Measurements from ENCODE around the gene CTCFL. TPM values are rescaled to one million over a fixed set of nuclear protein-coding genes. Genes with fewer than 3 reads are reported as not detected.

Gene CTCFL
- total RNA-seq, 3 donors from 2014 or later: 0.11 to 0.27 (median 0.15) TPM

- Mint-ChIP-seq H3K36me3 (ENCODE audit: insufficient read depth) (no peaks in the 10 kb centered on the region), H3K27me3 (ENCODE audit: low read depth) (peaks cover 12% of the 10 kb centered on the region), H3K9me3 (no peaks in the 10 kb centered on the region), H3K4me3 (no peak overlapping the region), H3K4me1 (ENCODE audit: low read depth) (no peaks in the 10 kb centered on the region)
- DNase-seq (no peak), ATAC-seq (no peak)
Measured at GRCh38 chr20:57548177-57549058, 23.5 kb upstream of the CTCFL start.

- no peaks in the 10 kb centered on the region for H3K36me3 Mint-ChIP-seq (ENCODE audit: insufficient read depth)
- DNase-seq (no peak), ATAC-seq (peak; percentile 43 to 45)
- H3K9me3 Mint-ChIP-seq: no peaks in the 10 kb centered on the region
- H3K4me1 Mint-ChIP-seq (ENCODE audit: low read depth): no peaks in the 10 kb centered on the region
- peaks cover 15% of the 10 kb centered on the region for H3K27me3 Mint-ChIP-seq (ENCODE audit: low read depth)
- no peak overlapping the region for H3K4me3 Mint-ChIP-seq
Measured at GRCh38 chr20:57546956-57547649, 22.2 kb upstream of the CTCFL start.

- DNase-seq: no peak
- H3K4me1 Mint-ChIP-seq (ENCODE audit: low read depth): no peaks in the 10 kb centered on the region
- no peaks in the 10 kb centered on the region for H3K36me3 Mint-ChIP-seq (ENCODE audit: insufficient read depth)
- no peaks in the 10 kb centered on the region for H3K9me3 Mint-ChIP-seq
- ATAC-seq: no peak
- no peak overlapping the region for H3K4me3 Mint-ChIP-seq
- peaks cover 15% of the 10 kb centered on the region for H3K27me3 Mint-ChIP-seq (ENCODE audit: low read depth)
Measured at GRCh38 chr20:57545927-57546662, 21.2 kb upstream of the CTCFL start.

- no peaks in the 10 kb centered on the region for H3K36me3 Mint-ChIP-seq (ENCODE audit: insufficient read depth)
- H3K27me3 Mint-ChIP-seq (ENCODE audit: low read depth): peaks cover 15% of the 10 kb centered on the region
- no peaks in the 10 kb centered on the region for H3K9me3 Mint-ChIP-seq
- H3K4me3 Mint-ChIP-seq: no peak overlapping the region
- ATAC-seq: peak; percentile 43 to 52
- H3K4me1 Mint-ChIP-seq (ENCODE audit: low read depth): no peaks in the 10 kb centered on the region
- no peak for DNase-seq
Measured at GRCh38 chr20:57544838-57545564, 20.1 kb upstream of the CTCFL start.

- peaks cover 17% of the 10 kb centered on the region for H3K27me3 Mint-ChIP-seq (ENCODE audit: low read depth)
- no peak overlapping the region for H3K4me3 Mint-ChIP-seq
- H3K4me1 Mint-ChIP-seq (ENCODE audit: low read depth): no peaks in the 10 kb centered on the region
- DNase-seq (no peak), ATAC-seq (no peak)
- H3K36me3 Mint-ChIP-seq (ENCODE audit: insufficient read depth): no peaks in the 10 kb centered on the region
- peaks cover 3% of the 10 kb centered on the region for H3K9me3 Mint-ChIP-seq
Measured at GRCh38 chr20:57543754-57544153, 18.8 kb upstream of the CTCFL start.

- Mint-ChIP-seq H3K4me3 (no peak overlapping the region), H3K4me1 (ENCODE audit: low read depth) (no peaks in the 10 kb centered on the region), H3K9me3 (peaks cover 3% of the 10 kb centered on the region), H3K27me3 (ENCODE audit: low read depth) (peaks cover 12% of the 10 kb centered on the region), H3K36me3 (ENCODE audit: insufficient read depth) (no peaks in the 10 kb centered on the region)
- DNase-seq: no peak
- no peak for ATAC-seq
Measured at GRCh38 chr20:57540890-57541580, 16.1 kb upstream of the CTCFL start.

GRCh38 chr20:57539889-57540288 lies 14.9 kb upstream of the CTCFL start:
- DNase-seq (no peak), ATAC-seq (no peak)
- no peak overlapping the region for H3K4me3 Mint-ChIP-seq
- H3K9me3 Mint-ChIP-seq: peaks cover 3% of the 10 kb centered on the region
- H3K4me1 Mint-ChIP-seq (ENCODE audit: low read depth): no peaks in the 10 kb centered on the region
- H3K36me3 Mint-ChIP-seq (ENCODE audit: insufficient read depth): no peaks in the 10 kb centered on the region
- H3K27me3 Mint-ChIP-seq (ENCODE audit: low read depth): peaks cover 21% of the 10 kb centered on the region

- DNase-seq (no peak), ATAC-seq (no peak)
- Mint-ChIP-seq H3K36me3 (ENCODE audit: insufficient read depth) (no peaks in the 10 kb centered on the region), H3K27me3 (ENCODE audit: low read depth) (peaks cover 27% of the 10 kb centered on the region), H3K4me1 (ENCODE audit: low read depth) (no peaks in the 10 kb centered on the region), H3K4me3 (no peak overlapping the region), H3K9me3 (peaks cover 3% of the 10 kb centered on the region)
Measured at GRCh38 chr20:57537822-57538221, 12.9 kb upstream of the CTCFL start.

GRCh38 chr20:57536771-57537724 lies 12.1 kb upstream of the CTCFL start:
- H3K27me3 Mint-ChIP-seq (ENCODE audit: low read depth): peaks cover 28% of the 10 kb centered on the region
- H3K4me3 Mint-ChIP-seq: no peak overlapping the region

GRCh38 chr20:57536120-57536708 lies 11.3 kb upstream of the CTCFL start:
- ATAC-seq (no peak), DNase-seq (no peak)
- peaks cover 3% of the 10 kb centered on the region for H3K9me3 Mint-ChIP-seq
- H3K4me1 Mint-ChIP-seq (ENCODE audit: low read depth): no peaks in the 10 kb centered on the region
- no peak overlapping the region for H3K4me3 Mint-ChIP-seq
- H3K36me3 Mint-ChIP-seq (ENCODE audit: insufficient read depth): no peaks in the 10 kb centered on the region
- H3K27me3 Mint-ChIP-seq (ENCODE audit: low read depth): peaks cover 28% of the 10 kb centered on the region

More at GRCh38 chr20:57536771-57537724, 12.1 kb upstream of the CTCFL start:
- H3K9me3 Mint-ChIP-seq: peaks cover 3% of the 10 kb centered on the region
- H3K36me3 Mint-ChIP-seq (ENCODE audit: insufficient read depth): no peaks in the 10 kb centered on the region
- ATAC-seq (no peak), DNase-seq (no peak)
- H3K4me1 Mint-ChIP-seq (ENCODE audit: low read depth): no peaks in the 10 kb centered on the region

GRCh38 chr20:57535297-57535696 lies 10.4 kb upstream of the CTCFL start:
- ATAC-seq: no peak

GRCh38 chr20:57532104-57532503 lies 7.2 kb upstream of the CTCFL start:
- no peak for DNase-seq
- Mint-ChIP-seq H3K27me3 (ENCODE audit: low read depth) (peaks cover 21% of the 10 kb centered on the region), H3K36me3 (ENCODE audit: insufficient read depth) (no peaks in the 10 kb centered on the region), H3K4me1 (ENCODE audit: low read depth) (no peaks in the 10 kb centered on the region), H3K4me3 (no peak overlapping the region), H3K9me3 (no peaks in the 10 kb centered on the region)
- no peak for ATAC-seq

More at GRCh38 chr20:57535297-57535696, 10.4 kb upstream of the CTCFL start:
- no peaks in the 10 kb centered on the region for H3K4me1 Mint-ChIP-seq (ENCODE audit: low read depth)
- H3K36me3 Mint-ChIP-seq (ENCODE audit: insufficient read depth): no peaks in the 10 kb centered on the region
- DNase-seq: no peak
- H3K9me3 Mint-ChIP-seq: peaks cover 3% of the 10 kb centered on the region
- no peak overlapping the region for H3K4me3 Mint-ChIP-seq
- peaks cover 25% of the 10 kb centered on the region for H3K27me3 Mint-ChIP-seq (ENCODE audit: low read depth)
